Osteocyte (in vitro differentiated cells): ENCODE measurements around the gene PARP9. TPM values are rescaled to one million over a fixed set of nuclear protein-coding genes. Genes with fewer than 3 reads are reported as not detected.

Source experiments
- DNase-seq: peaks from one replicate; pipeline ENCODE4 v3.0.0; 2021; ENCODE audit warnings: mixed read lengths; ENCODE audit not compliant: unreplicated experiment; ENCODE audit errors: extremely low spot score
- H3K27ac Mint-ChIP-seq: one replicate; pipeline ENCODE4 v1.8.0; 2021; ENCODE audit warnings: mild to moderate bottlenecking, mixed read lengths; ENCODE audit not compliant: unreplicated experiment
- H3K27me3 Mint-ChIP-seq: one replicate; pipeline ENCODE4 v1.8.0; 2021; ENCODE audit warnings: mixed read lengths; ENCODE audit not compliant: unreplicated experiment
- H3K36me3 Mint-ChIP-seq: one replicate; pipeline ENCODE4 v1.8.0; 2021; ENCODE audit warnings: mixed read lengths; ENCODE audit not compliant: unreplicated experiment
- H3K4me1 Mint-ChIP-seq: one replicate; pipeline ENCODE4 v1.8.0; 2021; ENCODE audit warnings: mixed read lengths; ENCODE audit not compliant: unreplicated experiment
- H3K4me3 Mint-ChIP-seq: one replicate; pipeline ENCODE4 v1.8.0; 2021; ENCODE audit warnings: mild to moderate bottlenecking, moderate library complexity, mixed read lengths; ENCODE audit not compliant: unreplicated experiment
- H3K9me3 Mint-ChIP-seq: one replicate; pipeline ENCODE4 v1.8.0; 2021; ENCODE audit warnings: mixed read lengths; ENCODE audit not compliant: unreplicated experiment
- CTCF ChIP-seq: fragments of 200-600 bp; sonication (generic); IDR thresholded peaks from 2 replicates; pipeline ENCODE4 v1.5.0; 2021; ENCODE audit warnings: antibody characterized with exemption, mild to moderate bottlenecking, moderate library complexity
- total RNA-seq: library from RNA; stranded (reverse); gene quantifications from 2 replicates; pipeline ENCODE4 v1.2.1, GENCODE V29; 2021

PARP9 gene
- total RNA-seq, 1 donor from 2014 or later: 18.9 TPM

- Mint-ChIP-seq H3K4me3 (peak overlapping the region; percentile 88), H3K9me3 (no peaks in the 10 kb centered on the region), H3K27ac (peak overlapping the region; percentile 92), H3K27me3 (no peaks in the 10 kb centered on the region), H3K36me3 (peaks cover 25% of the 10 kb centered on the region), H3K4me1 (peaks cover 22% of the 10 kb centered on the region)
- no peak for DNase-seq
- no peak for TF ChIP-seq CTCF
These were observed 980 bp downstream of the PARP9 start for GRCh38 chr3:122562923-122563716.

GRCh38 chr3:122560680-122561079 lies 3.4 kb downstream of the PARP9 start:
- Mint-ChIP-seq H3K36me3 (peaks cover 18% of the 10 kb centered on the region), H3K4me3 (peak overlapping the region; percentile 18), H3K27me3 (no peaks in the 10 kb centered on the region), H3K9me3 (no peaks in the 10 kb centered on the region), H3K27ac (no peak overlapping the region), H3K4me1 (peaks cover 22% of the 10 kb centered on the region)
- DNase-seq: no peak
- TF ChIP-seq CTCF: peak; percentile 74

- DNase-seq: no peak
- no peaks in the 10 kb centered on the region for H3K9me3 Mint-ChIP-seq
- peaks cover 25% of the 10 kb centered on the region for H3K36me3 Mint-ChIP-seq
- H3K27me3 Mint-ChIP-seq: no peaks in the 10 kb centered on the region
- no peak overlapping the region for H3K27ac Mint-ChIP-seq
- H3K4me1 Mint-ChIP-seq: peaks cover 18% of the 10 kb centered on the region
- TF ChIP-seq CTCF: no peak
- no peak overlapping the region for H3K4me3 Mint-ChIP-seq
These were observed 4.2 kb downstream of the PARP9 start for GRCh38 chr3:122559906-122560305.

- Mint-ChIP-seq H3K27ac (no peak overlapping the region), H3K36me3 (peaks cover 30% of the 10 kb centered on the region)
These were observed 5.5 kb downstream of the PARP9 start for GRCh38 chr3:122558605-122559004.

More at GRCh38 chr3:122558605-122559004, 5.5 kb downstream of the PARP9 start:
- peaks cover 12% of the 10 kb centered on the region for H3K4me1 Mint-ChIP-seq
- H3K27me3 Mint-ChIP-seq: no peaks in the 10 kb centered on the region
- no peak for DNase-seq
- TF ChIP-seq CTCF: no peak
- H3K4me3 Mint-ChIP-seq: no peak overlapping the region
- no peaks in the 10 kb centered on the region for H3K9me3 Mint-ChIP-seq
